SU-DHL-6 (cell line): Measurements from ENCODE around the gene DAND5.

Source experiments
- EZH2phosphoT487 ChIP-seq: fragments of 200-600 bp; sonication (generic), shearing (Covaris generic); conservative IDR thresholded peaks from 2 replicates; pipeline ENCODE4 v1.6.1; 2018; ENCODE audit warnings: mild to moderate bottlenecking, antibody characterized with exemption, low read length, moderate library complexity, mixed read lengths
- TF ChIP-seq, protein P1 (sequence below): fragments of 200-600 bp; sonication (generic); IDR thresholded peaks from one replicate; pipeline ENCODE4 v1.5.1; 2017; ENCODE audit warnings: antibody characterized with exemption, mild to moderate bottlenecking, low read length, moderate library complexity; ENCODE audit not compliant: insufficient read depth, poor library complexity, severe bottlenecking

GRCh38 chr19:12924621-12925310 lies 44.6 kb upstream of the DAND5 start:
- TF ChIP-seq, protein P1, sequence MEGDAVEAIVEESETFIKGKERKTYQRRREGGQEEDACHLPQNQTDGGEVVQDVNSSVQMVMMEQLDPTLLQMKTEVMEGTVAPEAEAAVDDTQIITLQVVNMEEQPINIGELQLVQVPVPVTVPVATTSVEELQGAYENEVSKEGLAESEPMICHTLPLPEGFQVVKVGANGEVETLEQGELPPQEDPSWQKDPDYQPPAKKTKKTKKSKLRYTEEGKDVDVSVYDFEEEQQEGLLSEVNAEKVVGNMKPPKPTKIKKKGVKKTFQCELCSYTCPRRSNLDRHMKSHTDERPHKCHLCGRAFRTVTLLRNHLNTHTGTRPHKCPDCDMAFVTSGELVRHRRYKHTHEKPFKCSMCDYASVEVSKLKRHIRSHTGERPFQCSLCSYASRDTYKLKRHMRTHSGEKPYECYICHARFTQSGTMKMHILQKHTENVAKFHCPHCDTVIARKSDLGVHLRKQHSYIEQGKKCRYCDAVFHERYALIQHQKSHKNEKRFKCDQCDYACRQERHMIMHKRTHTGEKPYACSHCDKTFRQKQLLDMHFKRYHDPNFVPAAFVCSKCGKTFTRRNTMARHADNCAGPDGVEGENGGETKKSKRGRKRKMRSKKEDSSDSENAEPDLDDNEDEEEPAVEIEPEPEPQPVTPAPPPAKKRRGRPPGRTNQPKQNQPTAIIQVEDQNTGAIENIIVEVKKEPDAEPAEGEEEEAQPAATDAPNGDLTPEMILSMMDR, result no peak
- TF ChIP-seq EZH2phosphoT487, result no peak
